OCI-LY7 (cell line): Measurements from ENCODE around the gene GATA2. TPM values are rescaled to one million over a fixed set of nuclear protein-coding genes. Genes with fewer than 3 reads are reported as not detected.

Source experiments
- BruUV-seq: library from RNA; stranded (reverse); fragments of 400-500 nt; replicated peaks from 2 replicates; lab custom pipeline; 2021; lab: Mats Ljungman, UMichigan
- CTCF ChIA-PET: fragments of 300-600 bp; sonication (Branson Sonifier 250); formaldehyde crosslinking; loops from one replicate; lab custom pipeline; 2022; ENCODE audit warnings: antibody characterized with exemption; ENCODE audit not compliant: unreplicated experiment; lab: Charles Lee
- POLR2A ChIA-PET: fragments of 300-600 bp; sonication (Branson Sonifier 250); formaldehyde crosslinking; loops from one replicate; lab custom pipeline; 2022; ENCODE audit warnings: antibody characterized with exemption; lab: Charles Lee
- DNase-seq: peaks from one replicate; pipeline ENCODE4 v3.0.0-alpha.2; 2015; ENCODE audit warnings: low spot score
- H2AFZ ChIP-seq: fragments of 200-600 bp; sonication (generic), shearing (Covaris generic); 2 replicates; pipeline ENCODE4 v1.6.1; 2014; ENCODE audit warnings: mild to moderate bottlenecking, antibody characterized with exemption, low read length, moderate library complexity
- H3K27ac ChIP-seq: fragments of 200-600 bp; sonication (generic); 2 replicates; pipeline ENCODE4 v1.5.1; 2014; ENCODE audit warnings: mixed run types, low read depth, mild to moderate bottlenecking, moderate library complexity, low read length, inconsistent platforms; ENCODE audit not compliant: poor library complexity, severe bottlenecking
- H3K36me3 ChIP-seq: fragments of 200-600 bp; sonication (generic); 2 replicates; pipeline ENCODE4 v1.6.1; 2014; ENCODE audit warnings: mild to moderate bottlenecking, antibody characterized with exemption, low read length, moderate library complexity, mixed read lengths; ENCODE audit not compliant: insufficient read depth
- H3K4me1 ChIP-seq: fragments of 200-600 bp; sonication (generic); 2 replicates; pipeline ENCODE4 v1.5.1; 2014; ENCODE audit warnings: mild to moderate bottlenecking, low read length; ENCODE audit not compliant: insufficient read depth, poor library complexity, severe bottlenecking
- H3K4me2 ChIP-seq: fragments of 200-600 bp; sonication (generic); 2 replicates; pipeline ENCODE4 v1.6.1; 2014; ENCODE audit warnings: mild to moderate bottlenecking, low read length
- H3K4me3 ChIP-seq: fragments of 200-600 bp; sonication (generic); 2 replicates; pipeline ENCODE4 v1.5.1; 2014; ENCODE audit warnings: mild to moderate bottlenecking, low read depth, low read length; ENCODE audit not compliant: poor library complexity, severe bottlenecking
- H3K79me2 ChIP-seq: fragments of 200-600 bp; sonication (generic); 2 replicates; pipeline ENCODE4 v1.6.1; 2016; ENCODE audit warnings: low read depth, mild to moderate bottlenecking, low read length, moderate library complexity, mixed read lengths; ENCODE audit not compliant: insufficient read depth
- H3K9me2 ChIP-seq: fragments of 200-600 bp; sonication (generic); 2 replicates; pipeline ENCODE4 v1.6.1; 2016; ENCODE audit warnings: mild to moderate bottlenecking, low read length, mixed read lengths; ENCODE audit not compliant: insufficient read depth
- H3K9me3 ChIP-seq: fragments of 200-600 bp; sonication (generic); 2 replicates; pipeline ENCODE4 v1.6.1; 2014; ENCODE audit warnings: mild to moderate bottlenecking, mixed run types, low read length, mixed read lengths
- H4K20me1 ChIP-seq: fragments of 200-600 bp; sonication (generic); 2 replicates; pipeline ENCODE4 v1.6.1; 2014; ENCODE audit warnings: mild to moderate bottlenecking, antibody characterized with exemption, low read length, moderate library complexity, mixed read lengths; ENCODE audit not compliant: insufficient read depth
- EZH2phosphoT487 ChIP-seq: fragments of 200-600 bp; sonication (generic); IDR thresholded peaks from 2 replicates; pipeline ENCODE4 v1.6.1; 2018; ENCODE audit warnings: low read depth, borderline replicate concordance, mild to moderate bottlenecking, mixed run types, antibody characterized with exemption, low read length, moderate library complexity, mixed read lengths
- intact Hi-C: fragments of 100-400 bp; cut with micrococcal nuclease; formaldehyde crosslinking; loops from one replicate; pipeline ENCODE4 v1.10.0; 2022; ENCODE audit not compliant: unreplicated experiment
- total RNA-seq, 2 experiments: library from RNA; depleted of rRNA in 1 of 2; stranded (reverse); fragments of >200 nt in 1 of 2; shearing (Covaris generic) in 1 of 2; gene quantifications; 2 replicates each; pipeline ENCODE4 v1.2.3, GENCODE V29; 2014 to 2022
- TF ChIP-seq, protein P1 (sequence below): fragments of 200-600 bp; sonication (generic); conservative IDR thresholded peaks from 2 replicates; pipeline ENCODE4 v1.5.1; 2014; ENCODE audit warnings: mild to moderate bottlenecking, antibody characterized with exemption, low read length, moderate library complexity, mixed read lengths

Gene GATA2
- total RNA-seq, 2 experiments from 2014 or later, result not detected

DNA sequence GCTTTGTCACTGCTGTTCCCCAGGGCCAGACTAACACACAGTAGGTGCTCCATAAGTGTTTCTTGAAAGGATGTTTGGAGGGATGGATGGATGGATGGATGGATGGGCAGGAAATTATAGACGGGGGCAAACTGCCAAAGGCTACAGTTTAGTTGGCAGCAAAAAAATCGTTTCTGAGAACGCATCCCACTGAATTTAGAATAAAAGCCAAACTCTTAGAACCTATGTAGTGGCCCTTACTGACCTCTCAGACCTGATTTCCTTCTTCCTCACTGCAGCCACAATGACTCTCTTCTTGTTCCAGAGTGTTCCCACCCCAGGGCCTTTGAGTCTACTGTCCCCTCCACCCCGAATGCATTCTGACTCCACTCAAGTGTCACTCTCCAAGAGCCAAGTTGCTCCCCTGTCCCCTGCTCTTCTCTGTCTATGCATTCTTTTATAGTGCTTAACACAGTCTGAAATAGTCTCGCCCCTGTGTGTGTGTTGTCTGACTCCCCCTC lies 5.2 kb upstream of the GATA2 start:
- H3K4me2 ChIP-seq, result peak overlapping the region; percentile 52; the same call in 1 of the 2 replicates
- no peaks in the 10 kb centered on the region for H3K9me2 ChIP-seq
- H4K20me1 ChIP-seq, result no peaks in the 10 kb centered on the region
- H3K4me1 ChIP-seq, result no peaks in the 10 kb centered on the region
- no peak overlapping the region for H3K27ac ChIP-seq
- H3K36me3 ChIP-seq, result no peaks in the 10 kb centered on the region
- H3K9me3 ChIP-seq, result no peaks in the 10 kb centered on the region
- peak overlapping the region; percentile 49 for H3K4me3 ChIP-seq
- no TSS peak for BruUV-seq
- no peaks in the 10 kb centered on the region for H3K79me2 ChIP-seq
- CTCF ChIA-PET, result no interaction called here
- intact Hi-C loops, result loop anchor here (5.0 kb wide), 2 partner anchors 271 to 401 kb away; no protein-coding TSS in a partner anchor
- POLR2A ChIA-PET, result interaction anchor here (1.1 kb wide), 1 partner anchor 13 kb away, joined by 3 read pairs; no protein-coding TSS in a partner anchor
- no peak overlapping the region for H2AFZ ChIP-seq
- TF ChIP-seq, protein P1, sequence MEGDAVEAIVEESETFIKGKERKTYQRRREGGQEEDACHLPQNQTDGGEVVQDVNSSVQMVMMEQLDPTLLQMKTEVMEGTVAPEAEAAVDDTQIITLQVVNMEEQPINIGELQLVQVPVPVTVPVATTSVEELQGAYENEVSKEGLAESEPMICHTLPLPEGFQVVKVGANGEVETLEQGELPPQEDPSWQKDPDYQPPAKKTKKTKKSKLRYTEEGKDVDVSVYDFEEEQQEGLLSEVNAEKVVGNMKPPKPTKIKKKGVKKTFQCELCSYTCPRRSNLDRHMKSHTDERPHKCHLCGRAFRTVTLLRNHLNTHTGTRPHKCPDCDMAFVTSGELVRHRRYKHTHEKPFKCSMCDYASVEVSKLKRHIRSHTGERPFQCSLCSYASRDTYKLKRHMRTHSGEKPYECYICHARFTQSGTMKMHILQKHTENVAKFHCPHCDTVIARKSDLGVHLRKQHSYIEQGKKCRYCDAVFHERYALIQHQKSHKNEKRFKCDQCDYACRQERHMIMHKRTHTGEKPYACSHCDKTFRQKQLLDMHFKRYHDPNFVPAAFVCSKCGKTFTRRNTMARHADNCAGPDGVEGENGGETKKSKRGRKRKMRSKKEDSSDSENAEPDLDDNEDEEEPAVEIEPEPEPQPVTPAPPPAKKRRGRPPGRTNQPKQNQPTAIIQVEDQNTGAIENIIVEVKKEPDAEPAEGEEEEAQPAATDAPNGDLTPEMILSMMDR, result peak; percentile 52
- no peak for TF ChIP-seq EZH2phosphoT487
- DNase-seq, result no peak

GRCh38 chr3:128497305-128498126 lies 4.5 kb upstream of the GATA2 start:
- Histone ChIP-seq H3K9me3 (no peaks in the 10 kb centered on the region), H3K36me3 (no peaks in the 10 kb centered on the region), H3K4me1 (no peaks in the 10 kb centered on the region), H3K9me2 (no peaks in the 10 kb centered on the region), H2AFZ (no peak overlapping the region), H3K27ac (no peak overlapping the region), H3K4me2 (peak overlapping the region; percentile 52), H4K20me1 (no peaks in the 10 kb centered on the region), H3K79me2 (no peaks in the 10 kb centered on the region), H3K4me3 (peak overlapping the region; percentile 49)
- TF ChIP-seq EZH2phosphoT487, result no peak
- TF ChIP-seq, protein P1, result peak; percentile 80; the same call in 1 of the 2 replicates
- POLR2A ChIA-PET, result interaction anchor here (0.5 kb wide), 1 partner anchor 639 kb away, joined by 3 read pairs; no protein-coding TSS in a partner anchor
- peak; percentile 61 for DNase-seq
- intact Hi-C loops, result loop anchor here (1.0 to 5.0 kb wide), 3 partner anchors 71 to 400 kb away; no protein-coding TSS in a partner anchor
- BruUV-seq, result no TSS peak
- CTCF ChIA-PET, result no interaction called here
